ENCODE data around the gene PLEKHA7. TPM values are rescaled to one million over a fixed set of nuclear protein-coding genes. Genes with fewer than 3 reads are reported as not detected.
"Not testable (repeated sequence)": the region's sequence is repeated elsewhere in the genome, so short reads cannot be mapped to it uniquely, and the experiment has no call there.

Gene PLEKHA7
- total RNA-seq, 1 experiment from 2014 or later: 57.6 TPM

DNA sequence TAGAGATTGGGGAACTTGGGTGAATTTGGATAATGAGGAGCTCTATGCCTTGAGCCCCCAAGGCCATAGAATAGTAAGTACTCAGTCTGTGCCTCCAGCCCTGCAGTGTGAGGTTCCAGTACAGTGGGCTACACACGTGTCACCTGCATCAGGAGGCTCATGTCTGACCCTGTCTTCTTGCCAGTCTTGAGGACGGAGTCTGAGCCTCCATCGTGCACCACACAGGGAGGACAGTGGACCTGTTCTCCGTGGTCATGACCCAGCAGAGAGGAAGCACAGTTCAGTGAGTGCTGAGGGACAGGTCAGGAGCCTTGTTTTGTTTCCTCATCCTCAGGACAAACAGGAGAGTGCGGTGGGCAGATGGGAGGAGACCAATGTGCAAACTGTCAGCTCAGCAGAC is 32.5 kb upstream of the PLEKHA7 start:
- H3K4me3 Mint-ChIP-seq (ENCODE audit: unreplicated experiment): no peak overlapping the region
- peaks cover 9% of the 10 kb centered on the region for H3K36me3 Mint-ChIP-seq (ENCODE audit: insufficient read depth, unreplicated experiment)
- POLR2A ChIA-PET: interaction anchor here (1.1 kb wide), 1 partner anchor 29 kb away, joined by 3 read pairs; no protein-coding TSS in a partner anchor
- no peaks in the 10 kb centered on the region for H3K36me3 ChIP-seq (ENCODE audit: control insufficient read depth, insufficient read depth, low read length)
- TF ChIP-seq, protein P1, sequence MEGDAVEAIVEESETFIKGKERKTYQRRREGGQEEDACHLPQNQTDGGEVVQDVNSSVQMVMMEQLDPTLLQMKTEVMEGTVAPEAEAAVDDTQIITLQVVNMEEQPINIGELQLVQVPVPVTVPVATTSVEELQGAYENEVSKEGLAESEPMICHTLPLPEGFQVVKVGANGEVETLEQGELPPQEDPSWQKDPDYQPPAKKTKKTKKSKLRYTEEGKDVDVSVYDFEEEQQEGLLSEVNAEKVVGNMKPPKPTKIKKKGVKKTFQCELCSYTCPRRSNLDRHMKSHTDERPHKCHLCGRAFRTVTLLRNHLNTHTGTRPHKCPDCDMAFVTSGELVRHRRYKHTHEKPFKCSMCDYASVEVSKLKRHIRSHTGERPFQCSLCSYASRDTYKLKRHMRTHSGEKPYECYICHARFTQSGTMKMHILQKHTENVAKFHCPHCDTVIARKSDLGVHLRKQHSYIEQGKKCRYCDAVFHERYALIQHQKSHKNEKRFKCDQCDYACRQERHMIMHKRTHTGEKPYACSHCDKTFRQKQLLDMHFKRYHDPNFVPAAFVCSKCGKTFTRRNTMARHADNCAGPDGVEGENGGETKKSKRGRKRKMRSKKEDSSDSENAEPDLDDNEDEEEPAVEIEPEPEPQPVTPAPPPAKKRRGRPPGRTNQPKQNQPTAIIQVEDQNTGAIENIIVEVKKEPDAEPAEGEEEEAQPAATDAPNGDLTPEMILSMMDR (IDR thresholded peaks at IDR 0.05; ENCODE audit: insufficient read depth in 1 of 2, low read depth in 1 of 2, low read length in 1 of 2, severe bottlenecking in 1 of 2, unreplicated experiment in 1 of 2): no peak
- BruUV-seq (replicated peaks): no TSS peak
- DNase-seq: no peak
- no peaks in the 10 kb centered on the region for H3K27me3 Mint-ChIP-seq (ENCODE audit: insufficient read depth, unreplicated experiment)
- peak overlapping the region; percentile 59 for H3K27ac Mint-ChIP-seq (ENCODE audit: unreplicated experiment)
- H3K4me1 Mint-ChIP-seq (ENCODE audit: low read depth, unreplicated experiment): peaks cover 30% of the 10 kb centered on the region
- no peak overlapping the region for H3K4me3 ChIP-seq (ENCODE audit: low read depth, low read length)
- H3K4me1 ChIP-seq: peaks cover 35% of the 10 kb centered on the region
- no peaks in the 10 kb centered on the region for H3K27me3 ChIP-seq (replicated peaks; ENCODE audit: control insufficient read depth, insufficient read depth, low read length)
- no peaks in the 10 kb centered on the region for H3K9me3 ChIP-seq
- intact Hi-C loops (cut with micrococcal nuclease; ENCODE audit: unreplicated experiment): loop anchor here (5.0 kb wide), 1 partner anchor 99 kb away; no protein-coding TSS in a partner anchor
- CTCF ChIA-PET: no interaction called here
- peaks cover 11% of the 10 kb centered on the region for H3K9me3 Mint-ChIP-seq (ENCODE audit: unreplicated experiment)

DNA sequence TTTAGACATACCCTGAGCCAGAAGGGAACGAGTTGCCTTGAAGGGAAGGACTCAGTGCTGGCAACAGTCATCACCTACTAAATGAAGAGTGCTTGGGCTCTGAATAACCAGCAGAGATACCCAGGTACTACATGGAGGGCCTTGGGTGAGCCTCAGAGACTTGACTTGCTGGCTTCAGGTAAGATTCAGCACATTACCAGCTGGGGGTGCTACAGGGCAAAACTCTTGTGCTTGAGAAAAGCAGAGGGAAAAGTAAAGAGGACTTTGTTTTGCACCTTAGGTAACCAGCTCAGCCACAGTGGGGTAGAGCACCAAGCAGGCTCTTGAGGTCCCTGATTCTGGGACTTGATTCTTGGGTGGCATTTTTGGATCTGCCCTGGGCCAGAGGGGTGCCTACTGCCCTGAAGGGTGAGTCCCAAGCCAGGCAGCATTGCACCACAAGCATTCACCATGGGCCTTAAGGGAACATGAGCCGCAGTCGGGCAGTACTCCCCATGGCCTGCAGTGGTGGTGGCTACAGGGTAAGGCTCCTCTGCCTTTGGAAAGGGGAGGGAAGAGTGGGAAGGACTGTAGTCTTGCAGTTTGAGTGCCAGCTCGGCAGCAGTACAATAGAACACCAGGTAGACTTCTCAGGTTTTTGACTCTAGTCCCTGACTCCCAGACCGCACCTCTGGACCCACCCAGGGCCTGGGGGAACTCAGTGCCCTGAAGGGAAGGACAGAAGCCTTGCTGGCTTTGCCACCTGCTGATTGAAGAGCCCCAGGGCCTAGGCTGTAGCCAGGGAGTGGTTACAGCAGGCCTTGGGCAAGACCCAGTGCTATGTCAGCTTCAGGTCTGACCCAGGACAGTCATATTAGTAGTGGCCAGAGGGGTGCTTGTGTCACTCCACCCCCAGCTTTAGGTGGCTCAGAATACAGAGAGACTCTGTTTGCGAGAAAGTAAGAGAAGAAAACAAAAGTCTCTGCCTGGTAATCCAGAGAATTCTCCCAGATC is 22.7 kb upstream of the PLEKHA7 start:
- ChIA-PET POLR2A (interaction anchor here (0.6 kb wide), 1 partner anchor 36 kb away, joined by 6 read pairs; no protein-coding TSS in a partner anchor), CTCF (interaction anchor here (0.6 to 3.2 kb wide), 5 partner anchors 26 to 112 kb away, joined by 3 to 21 read pairs (median 3); no protein-coding TSS in a partner anchor)
- peak; percentile 54 to 55 for DNase-seq
- BruUV-seq (replicated peaks): no TSS peak
- TF ChIP-seq, protein P1 (IDR thresholded peaks at IDR 0.05; ENCODE audit: insufficient read depth in 1 of 2, low read depth in 1 of 2, low read length in 1 of 2, severe bottlenecking in 1 of 2, unreplicated experiment in 1 of 2): peak; percentile 10 to 33
- H3K36me3 Mint-ChIP-seq (ENCODE audit: insufficient read depth, unreplicated experiment): no peaks in the 10 kb centered on the region
- Histone ChIP-seq H3K4me3 (ENCODE audit: low read depth, low read length) (no peak overlapping the region), H3K27me3 (replicated peaks; ENCODE audit: control insufficient read depth, insufficient read depth, low read length) (no peaks in the 10 kb centered on the region), H3K36me3 (ENCODE audit: control insufficient read depth, insufficient read depth, low read length) (no peaks in the 10 kb centered on the region), H3K9me3 (no peaks in the 10 kb centered on the region), H3K4me1 (no peaks in the 10 kb centered on the region)
- no peaks in the 10 kb centered on the region for H3K9me3 Mint-ChIP-seq (ENCODE audit: unreplicated experiment)
- no peaks in the 10 kb centered on the region for H3K4me1 Mint-ChIP-seq (ENCODE audit: low read depth, unreplicated experiment)
- intact Hi-C loops (cut with micrococcal nuclease; ENCODE audit: unreplicated experiment): loop anchor here (1.0 kb wide), 1 partner anchor 26 kb away; no protein-coding TSS in a partner anchor
- H3K27me3 Mint-ChIP-seq (ENCODE audit: insufficient read depth, unreplicated experiment): no peaks in the 10 kb centered on the region
- no peak overlapping the region for H3K4me3 Mint-ChIP-seq (ENCODE audit: unreplicated experiment)
- H3K27ac Mint-ChIP-seq (ENCODE audit: unreplicated experiment): no peak overlapping the region

DNA sequence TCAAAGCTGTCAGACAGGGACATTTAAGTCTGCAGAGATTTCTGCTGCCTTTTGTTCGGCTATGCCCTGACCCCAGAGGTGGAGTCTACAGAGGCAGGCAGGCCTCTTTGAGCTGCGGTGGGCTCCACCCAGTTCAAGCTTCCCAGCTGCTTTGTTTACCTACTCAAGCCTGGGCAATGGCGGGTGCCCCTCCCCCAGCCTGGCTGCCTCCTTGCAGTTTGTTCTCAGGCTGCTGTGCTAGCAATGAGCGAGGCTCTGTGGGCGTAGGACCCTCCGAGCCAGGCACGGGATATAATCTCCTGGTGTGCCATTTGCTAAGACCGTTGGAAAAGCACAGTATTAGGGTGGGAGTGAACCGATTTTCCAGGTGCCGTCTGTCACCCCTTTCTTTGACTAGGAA is 19.8 kb upstream of the PLEKHA7 start:
- H3K36me3 Mint-ChIP-seq (ENCODE audit: insufficient read depth, unreplicated experiment); DNase-seq; POLR2A ChIA-PET; H3K4me1 ChIP-seq; H3K27me3 Mint-ChIP-seq (ENCODE audit: insufficient read depth, unreplicated experiment); H3K27ac Mint-ChIP-seq (ENCODE audit: unreplicated experiment); CTCF ChIA-PET; H3K9me3 Mint-ChIP-seq (ENCODE audit: unreplicated experiment); H3K4me1 Mint-ChIP-seq (ENCODE audit: low read depth, unreplicated experiment); H3K4me3 ChIP-seq (ENCODE audit: low read depth, low read length); BruUV-seq (replicated peaks); H3K36me3 ChIP-seq (ENCODE audit: control insufficient read depth, insufficient read depth, low read length); H3K27me3 ChIP-seq (replicated peaks; ENCODE audit: control insufficient read depth, insufficient read depth, low read length); intact Hi-C loops (cut with micrococcal nuclease; ENCODE audit: unreplicated experiment); H3K4me3 Mint-ChIP-seq (ENCODE audit: unreplicated experiment); H3K9me3 ChIP-seq: not testable (repeated sequence)

Data from Caco-2 (cell line).